K562 (cell line): Measurements from ENCODE around the gene IRAK2. TPM values are rescaled to one million over a fixed set of nuclear protein-coding genes. Genes with fewer than 3 reads are reported as not detected.

Source experiments
- CLOCK ChIP-seq: fragments of 250-450 bp; sonication (Bioruptor Pico); IDR thresholded peaks from 2 replicates; pipeline ENCODE4 v1.4.0; 2020; ENCODE audit warnings: mild to moderate bottlenecking, moderate library complexity, borderline replicate concordance
- E2F5 ChIP-seq: sonication (generic); formaldehyde crosslinking; IDR thresholded peaks from 2 replicates; pipeline ENCODE4 v1.8.0; 2022; ENCODE audit warnings: mild to moderate bottlenecking, missing genetic modification reagents
- MYC ChIP-seq, 2 experiments: fragments of 250-450 bp in 1 of 2; sonication (Bioruptor Pico) in 1 of 2; IDR thresholded peaks; 2 replicates each; pipeline versions ENCODE4 v1.5.1 to v1.6.1; 2012 to 2021; ENCODE audit warnings: low read depth in 2 of 2, borderline replicate concordance in 1 of 2, improper control_type of control experiment in 1 of 2, low read length in 1 of 2, mild to moderate bottlenecking in 1 of 2, moderate library complexity in 1 of 2
- PCBP2 ChIP-seq: fragments of 200-400 bp; formaldehyde crosslinking; IDR thresholded peaks from 2 replicates; pipeline ENCODE4 v1.6.1; 2018; ENCODE audit warnings: low read length, low read depth, mild to moderate bottlenecking, moderate library complexity; ENCODE audit not compliant: poor library complexity, severe bottlenecking
- PPARD ChIP-seq: fragments of 250-450 bp; sonication (Bioruptor Pico); IDR thresholded peaks from 2 replicates; pipeline ENCODE4 v1.8.0; 2022; ENCODE audit warnings: inconsistent platforms, mild to moderate bottlenecking, moderate library complexity
- RBBP5 ChIP-seq: fragments of 200-600 bp; sonication (generic); IDR thresholded peaks from 2 replicates; pipeline ENCODE4 v1.6.1; 2012; ENCODE audit warnings: borderline replicate concordance, mild to moderate bottlenecking, low read length, control low read depth, inconsistent platforms; ENCODE audit not compliant: insufficient read depth, poor library complexity, severe bottlenecking
- SAFB ChIP-seq: fragments of 200-400 bp; formaldehyde crosslinking; IDR thresholded peaks from 2 replicates; pipeline ENCODE4 v1.6.1; 2017; ENCODE audit warnings: low read depth, low read length, borderline replicate concordance
- SIX5 ChIP-seq, 2 experiments: IDR thresholded peaks; 2 replicates each; pipeline ENCODE4 v1.6.1; 2011; ENCODE audit warnings: low read length in 2 of 2, borderline replicate concordance in 1 of 2, low read depth in 1 of 2, mild to moderate bottlenecking in 1 of 2, moderate library complexity in 1 of 2; ENCODE audit not compliant: insufficient read depth in 1 of 2
- SNRNP70 ChIP-seq: fragments of 200-400 bp; formaldehyde crosslinking; optimal IDR thresholded peaks from 2 replicates; pipeline ENCODE3; 2017; ENCODE audit warnings: low read depth, low read length
- SRSF7 ChIP-seq: fragments of 200-400 bp; formaldehyde crosslinking; optimal IDR thresholded peaks from 2 replicates; pipeline ENCODE3; 2017; ENCODE audit warnings: mild to moderate bottlenecking, low read depth, low read length
- TRIM28 ChIP-seq: fragments of 450-650 bp; IDR thresholded peaks from 2 replicates; pipeline ENCODE4 v1.6.1; 2017
- ZKSCAN3 ChIP-seq: fragments of 250-450 bp; sonication (Bioruptor Pico); IDR thresholded peaks from 2 replicates; pipeline ENCODE4 v1.4.0; 2020
- ZNF318 ChIP-seq, 2 experiments: fragments of 450-650 bp; IDR thresholded peaks; 2 replicates each; pipeline ENCODE4 v1.6.1; 2016; ENCODE audit warnings: mild to moderate bottlenecking in 2 of 2, borderline replicate concordance in 1 of 2, low read depth in 1 of 2, moderate library complexity in 1 of 2
- ZNF431 ChIP-seq: sonication (generic); formaldehyde crosslinking; IDR thresholded peaks from 2 replicates; pipeline ENCODE4 v1.8.0; 2022; ENCODE audit warnings: mild to moderate bottlenecking, missing genetic modification reagents
- polyA plus RNA-seq, 8 experiments: library from polyadenylated mRNA; depleted of rRNA in 4 of 8; stranded (reverse) in 5 of 8; unstranded in 3 of 8; fragments of >200 nt; fragmentation: Nextera tagmentation in 2 of 8; fragmentation: Illumina TruSeq in 1 of 8; extraction: Ambion mirVana in 2 of 8; extraction: Trizol in 1 of 8; gene quantifications; 2 replicates each; pipeline versions ENCODE4 v1.2.1 to v1.2.3, GENCODE V29; 2011 to 2014; ENCODE audit warnings: inconsistent platforms in 1 of 8, missing spikeins in 1 of 8
- total RNA-seq, 7 experiments: library from RNA; depleted of rRNA in 6 of 7; stranded (reverse); fragments of >200 nt in 6 of 7; fragmentation: Illumina TruSeq in 2 of 7; extraction: Trizol in 2 of 7; gene quantifications; 2 replicates each; pipeline versions ENCODE4 v1.2.1 to v1.2.3, GENCODE V29; 2011 to 2021; ENCODE audit warnings: low replicate concordance in 1 of 7

The IRAK2 gene
- total and polyA plus RNA-seq, 9 of the 15 experiments (the other 6 are each of a cell fraction or from before 2014, with no cell fraction given) = 0.42 to 4.4 (median 2.7) TPM

GRCh38 chr3:10248184-10248983, 83.7 kb downstream of the IRAK2 start, which contains the start of gene TATDN2 (continued):
- TF ChIP-seq TRIM28 (0 out of 2 replicates have a peak, but pooled peaks have one; percentile 64), MYC (IDR thresholded peaks at IDR 0.05; ENCODE audit: low read depth, low read length) (peak; percentile 69), MYC (CRISPR knock-in tag; IDR thresholded peaks at IDR 0.05; ENCODE audit: borderline replicate concordance, low read depth) (no peak), PCBP2 (no peak), E2F5 (CRISPR knock-in tag) (no peak), SNRNP70 (no peak), CLOCK (CRISPR knock-in tag) (no peak), SIX5 (IDR thresholded peaks at IDR 0.05; ENCODE audit: borderline replicate concordance in 1 of 2, insufficient read depth in 1 of 2, low read depth in 1 of 2, low read length in 2 of 2) (no peak), ZKSCAN3 (no peak), PPARD (CRISPR knock-in tag) (no peak), RBBP5 (peak; percentile 84), SAFB (no peak), SRSF7 (no peak), ZNF318 (IDR thresholded peaks at IDR 0.05; ENCODE audit: borderline replicate concordance in 1 of 2, low read depth in 1 of 2) (no peak), ZNF431 (CRISPR knock-in tag) (peak; percentile 30; the same call in 1 of the 2 replicates)
